GM12891 (cell line): ENCODE measurements around the gene PRSS37.

Source experiments
- PAX5 ChIP-seq: IDR thresholded peaks from 2 replicates; pipeline ENCODE4 v1.6.1; 2011; ENCODE audit warnings: low read length, moderate library complexity, mild to moderate bottlenecking; ENCODE audit not compliant: insufficient read depth, severe bottlenecking
- POLR2A ChIP-seq: IDR thresholded peaks from 2 replicates; pipeline ENCODE4 v1.6.1; 2011; ENCODE audit warnings: low read depth, low read length, control low read depth
- POLR2AphosphoS5 ChIP-seq: IDR thresholded peaks from 2 replicates; pipeline ENCODE4 v1.6.1; 2011; ENCODE audit warnings: low read depth, low read length, control low read depth
- SPI1 ChIP-seq: IDR thresholded peaks from 2 replicates; pipeline ENCODE4 v1.6.1; 2011; ENCODE audit warnings: low read depth, low read length, control low read depth
- TAF1 ChIP-seq: IDR thresholded peaks from 2 replicates; pipeline ENCODE4 v1.6.1; 2011; ENCODE audit warnings: low read depth, low read length, control low read depth

DNA sequence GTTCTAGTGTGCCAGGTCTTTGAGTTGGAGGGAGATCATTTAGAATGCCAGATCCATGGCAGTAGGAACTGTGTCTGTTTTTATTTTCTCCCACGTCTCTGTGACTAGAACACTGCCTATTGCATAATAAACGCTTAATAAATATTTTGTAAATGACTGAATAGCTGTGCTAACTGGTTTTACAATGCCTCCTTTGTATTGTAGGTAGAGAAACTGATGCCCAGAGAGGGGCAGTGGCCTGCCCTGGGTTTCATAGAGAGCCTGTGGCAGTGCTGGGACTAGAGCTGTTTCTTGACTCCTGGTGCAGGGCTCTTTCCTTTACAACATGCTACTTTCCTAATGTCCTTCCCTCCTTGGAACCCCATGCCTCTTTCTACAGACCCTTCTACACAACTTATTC lies 48.8 kb downstream of the PRSS37 start:
- TF ChIP-seq POLR2A (no peak), TAF1 (no peak), POLR2AphosphoS5 (no peak), SPI1 (no peak), PAX5 (no peak)
